IMR-90 (cell line): ENCODE data around the gene S100A16. TPM values are rescaled to one million over a fixed set of nuclear protein-coding genes. Genes with fewer than 3 reads are reported as not detected.

Source experiments
- ATAC-seq: fragments of 200-7000 bp; cut with Tn5 transposase; 2 replicates; pipeline ENCODE4 v1.9.1; 2020; ENCODE audit warnings: low read depth, mild to moderate bottlenecking, moderate library complexity
- BruUV-seq: library from RNA; stranded (reverse); fragments of 400-500 nt; replicated peaks from 2 replicates; lab custom pipeline; 2021; lab: Mats Ljungman, UMichigan
- CTCF ChIA-PET: fragments of 300-600 bp; formaldehyde crosslinking; extraction: SDS; loops from one replicate; lab custom pipeline; 2021; ENCODE audit warnings: antibody characterized with exemption; lab: Yijun Ruan, JAX
- POLR2A ChIA-PET: fragments of 300-600 bp; sonication (Branson Sonifier 250); formaldehyde crosslinking; loops from one replicate; lab custom pipeline; 2022; ENCODE audit warnings: antibody characterized with exemption; ENCODE audit not compliant: unreplicated experiment; lab: Charles Lee
- DNase-seq: peaks from one replicate; pipeline ENCODE4 v3.0.0; 2013
- H2AFZ ChIP-seq: replicated peaks from 2 replicates; pipeline ENCODE3; 2013; ENCODE audit warnings: low read length, mild to moderate bottlenecking; ENCODE audit not compliant: poor library complexity
- H2AK5ac ChIP-seq: 2 replicates; pipeline ENCODE4 v1.6.1; 2013; ENCODE audit warnings: low read depth, low read length, inconsistent platforms
- H2AK9ac ChIP-seq: replicated peaks from 2 replicates; pipeline ENCODE3; 2013; ENCODE audit warnings: mild to moderate bottlenecking, low read depth, low read length, moderate library complexity; ENCODE audit not compliant: poor library complexity
- H2BK120ac ChIP-seq: 2 replicates; pipeline ENCODE4 v1.6.1; 2013; ENCODE audit warnings: low read depth, low read length, inconsistent platforms
- H2BK15ac ChIP-seq: 3 replicates; pipeline ENCODE4 v1.6.1; 2013; ENCODE audit warnings: low read depth, low read length, inconsistent platforms
- H2BK20ac ChIP-seq: 2 replicates; pipeline ENCODE4 v1.6.1; 2013; ENCODE audit warnings: low read depth, mild to moderate bottlenecking, inconsistent platforms, low read length, moderate library complexity
- H2BK5ac ChIP-seq: 2 replicates; pipeline ENCODE4 v1.6.1; 2013; ENCODE audit warnings: mild to moderate bottlenecking, low read depth, low read length, inconsistent platforms; ENCODE audit not compliant: poor library complexity, severe bottlenecking
- H3K14ac ChIP-seq: replicated peaks from 2 replicates; pipeline ENCODE4 v1.6.1; 2013; ENCODE audit warnings: low read depth, low read length, inconsistent platforms
- H3K18ac ChIP-seq: 2 replicates; pipeline ENCODE4 v1.6.1; 2013; ENCODE audit warnings: low read depth, low read length, control low read depth
- H3K23ac ChIP-seq: 2 replicates; pipeline ENCODE4 v1.6.1; 2013; ENCODE audit warnings: low read depth, low read length, inconsistent platforms
- H3K27ac ChIP-seq: 2 replicates; pipeline ENCODE4 v1.5.1; 2013; ENCODE audit warnings: mild to moderate bottlenecking, control low read depth, low read length; ENCODE audit not compliant: insufficient read depth
- H3K27me3 ChIP-seq: 2 replicates; pipeline ENCODE4 v1.6.1; 2013; ENCODE audit warnings: low read length; ENCODE audit not compliant: control insufficient read depth, insufficient read depth
- H3K36me3 ChIP-seq: 2 replicates; pipeline ENCODE4 v1.6.1; 2013; ENCODE audit warnings: low read length, mixed read lengths; ENCODE audit not compliant: control insufficient read depth, insufficient read depth
- H3K4ac ChIP-seq: 2 replicates; pipeline ENCODE4 v1.6.1; 2013; ENCODE audit warnings: low read depth, low read length, inconsistent platforms
- H3K4me1 ChIP-seq: 2 replicates; pipeline ENCODE4 v1.6.1; 2013; ENCODE audit warnings: low read length, mixed read lengths; ENCODE audit not compliant: control insufficient read depth, insufficient read depth
- H3K4me2 ChIP-seq: 2 replicates; pipeline ENCODE4 v1.6.1; 2013; ENCODE audit warnings: low read depth, mild to moderate bottlenecking, control low read depth, low read length, moderate library complexity
- H3K4me3 ChIP-seq: 2 replicates; pipeline ENCODE4 v1.5.1; 2013; ENCODE audit warnings: low read depth, mild to moderate bottlenecking, control low read depth, low read length, moderate library complexity; ENCODE audit not compliant: insufficient read depth
- H3K56ac ChIP-seq: 2 replicates; pipeline ENCODE4 v1.6.1; 2013; ENCODE audit warnings: low read length, inconsistent platforms; ENCODE audit not compliant: insufficient read depth; ENCODE audit errors: extremely low read depth
- H3K79me1 ChIP-seq, 2 experiments: 2 replicates each; pipeline ENCODE4 v1.6.1; 2013; ENCODE audit warnings: low read length in 2 of 2, inconsistent platforms in 1 of 2, low read depth in 1 of 2
- H3K9ac ChIP-seq: 2 replicates; pipeline ENCODE4 v1.6.1; 2013; ENCODE audit warnings: low read depth, low read length, control low read depth
- H3K9me1 ChIP-seq: 2 replicates; pipeline ENCODE4 v1.6.1; 2013; ENCODE audit warnings: low read length, inconsistent platforms; ENCODE audit not compliant: insufficient read depth
- H3K9me3 ChIP-seq: 2 replicates; pipeline ENCODE4 v1.6.1; 2013; ENCODE audit warnings: low read length; ENCODE audit not compliant: control insufficient read depth, insufficient read depth
- H4K20me1 ChIP-seq: 2 replicates; pipeline ENCODE4 v1.6.1; 2013; ENCODE audit warnings: low read length, inconsistent platforms; ENCODE audit not compliant: insufficient read depth
- H4K5ac ChIP-seq: 2 replicates; pipeline ENCODE4 v1.6.1; 2013; ENCODE audit warnings: mild to moderate bottlenecking, low read depth, low read length, control low read depth
- H4K8ac ChIP-seq, 2 experiments: 2 replicates each; pipeline ENCODE4 v1.6.1; 2013; ENCODE audit warnings: low read depth in 2 of 2, low read length in 2 of 2, control low read depth in 1 of 2, inconsistent platforms in 1 of 2
- H4K91ac ChIP-seq: 2 replicates; pipeline ENCODE4 v1.6.1; 2013; ENCODE audit warnings: low read depth, low read length, inconsistent platforms; ENCODE audit not compliant: insufficient read depth
- BHLHE40 ChIP-seq: fragments of 150-350 bp; IDR thresholded peaks from 2 replicates; pipeline ENCODE4 v1.6.1; 2016; ENCODE audit warnings: mild to moderate bottlenecking, low read depth, low read length
- CEBPB ChIP-seq: IDR thresholded peaks from 2 replicates; pipeline ENCODE4 v1.6.1; 2012; ENCODE audit warnings: low read depth, low read length, improper control_type of control experiment
- FOS ChIP-seq: fragments of 150-350 bp; IDR thresholded peaks from 2 replicates; pipeline ENCODE4 v1.6.1; 2016; ENCODE audit warnings: low read depth, low read length
- MAFK ChIP-seq: IDR thresholded peaks from 2 replicates; pipeline ENCODE4 v1.6.1; 2012; ENCODE audit warnings: low read depth, low read length, improper control_type of control experiment
- MAZ ChIP-seq: IDR thresholded peaks from 2 replicates; pipeline ENCODE4 v1.6.1; 2012; ENCODE audit warnings: low read depth, mild to moderate bottlenecking, low read length, improper control_type of control experiment, moderate library complexity, borderline replicate concordance
- MXI1 ChIP-seq: IDR thresholded peaks from 2 replicates; pipeline ENCODE4 v1.6.1; 2012; ENCODE audit warnings: low read depth, mild to moderate bottlenecking, low read length, moderate library complexity, borderline replicate concordance
- NFE2L2 ChIP-seq: fragments of 150-350 bp; IDR thresholded peaks from 2 replicates; pipeline ENCODE4 v1.6.1; 2016; ENCODE audit warnings: low read depth, mild to moderate bottlenecking, low read length
- POLR2A ChIP-seq: IDR thresholded peaks from 2 replicates; pipeline ENCODE4 v1.6.1; 2012; ENCODE audit warnings: mild to moderate bottlenecking, low read depth, low read length
- RAD21 ChIP-seq: IDR thresholded peaks from 2 replicates; pipeline ENCODE4 v1.6.1; 2012; ENCODE audit warnings: low read length, improper control_type of control experiment
- RCOR1 ChIP-seq: IDR thresholded peaks from 2 replicates; pipeline ENCODE4 v1.6.1; 2012; ENCODE audit warnings: mild to moderate bottlenecking, low read length, improper control_type of control experiment; ENCODE audit not compliant: insufficient replicate concordance
- RFX5 ChIP-seq: IDR thresholded peaks from 2 replicates; pipeline ENCODE4 v1.8.0; 2012; ENCODE audit warnings: low read depth, mild to moderate bottlenecking, low read length, moderate library complexity
- SMC3 ChIP-seq: fragments of 150-350 bp; IDR thresholded peaks from 2 replicates; pipeline ENCODE4 v1.6.1; 2016; ENCODE audit warnings: low read depth, mild to moderate bottlenecking, antibody characterized with exemption, low read length, moderate library complexity
- USF2 ChIP-seq: fragments of 150-350 bp; IDR thresholded peaks from 2 replicates; pipeline ENCODE4 v1.6.1; 2017; ENCODE audit warnings: mild to moderate bottlenecking, antibody characterized with exemption, low read length, low read depth
- WGBS, 2 experiments: methylation state at CpG; one replicate each; pipeline versions ENCODE4 v1.1.5 to v1.1.7; 2013; ENCODE audit warnings: missing lambda C conversion rate in 2 of 2; ENCODE audit not compliant: insufficient read length in 1 of 2; ENCODE audit errors: extremely low coverage in 2 of 2; 5-methylcytosine and 5-hydroxymethylcytosine counted together
- dilution Hi-C: fragments of 300-500 bp; cut with HindIII; formaldehyde crosslinking; loops from one replicate; pipeline ENCODE4 v1.14.3; 2018; ENCODE audit warnings: low sequenced_read_pairs; ENCODE audit not compliant: unreplicated experiment
- in situ Hi-C: fragments of 300-500 bp; cut with MboI; formaldehyde crosslinking; loops from 3 replicates; pipeline ENCODE4 v1.14.3; 2019; ENCODE audit warnings: low sequenced_read_pairs, inconsistent platforms, mixed read lengths
- intact Hi-C: fragments of 100-400 bp; cut with micrococcal nuclease; formaldehyde crosslinking; loops from 2 replicates; pipeline ENCODE4 v1.10.0; 2022
- polyA plus RNA-seq, 3 experiments: library from polyadenylated mRNA; depleted of rRNA; stranded (reverse); fragments of >200 nt; gene quantifications; 2 replicates each; pipeline ENCODE4 v1.2.3, GENCODE V29; 2012; ENCODE audit warnings: low replicate concordance in 1 of 3
- total RNA-seq: library from RNA; depleted of rRNA; stranded (reverse); fragments of >200 nt; gene quantifications from 2 replicates; pipeline ENCODE4 v1.2.3, GENCODE V29; 2012
- TF ChIP-seq, protein P1 (sequence below): conservative IDR thresholded peaks from 2 replicates; pipeline ENCODE4 v1.5.1; 2012; ENCODE audit warnings: mild to moderate bottlenecking, low read depth, low read length, improper control_type of control experiment
- TF ChIP-seq, protein P2 (sequence below): fragments of 150-350 bp; IDR thresholded peaks from 2 replicates; pipeline ENCODE4 v1.6.1; 2016; ENCODE audit warnings: low read depth, mild to moderate bottlenecking, low read length, moderate library complexity, borderline replicate concordance

S100A16 gene
- total and polyA plus RNA-seq, 2 of the 4 experiments (the other 2 are of a cell fraction), result 201 to 515 TPM

DNA sequence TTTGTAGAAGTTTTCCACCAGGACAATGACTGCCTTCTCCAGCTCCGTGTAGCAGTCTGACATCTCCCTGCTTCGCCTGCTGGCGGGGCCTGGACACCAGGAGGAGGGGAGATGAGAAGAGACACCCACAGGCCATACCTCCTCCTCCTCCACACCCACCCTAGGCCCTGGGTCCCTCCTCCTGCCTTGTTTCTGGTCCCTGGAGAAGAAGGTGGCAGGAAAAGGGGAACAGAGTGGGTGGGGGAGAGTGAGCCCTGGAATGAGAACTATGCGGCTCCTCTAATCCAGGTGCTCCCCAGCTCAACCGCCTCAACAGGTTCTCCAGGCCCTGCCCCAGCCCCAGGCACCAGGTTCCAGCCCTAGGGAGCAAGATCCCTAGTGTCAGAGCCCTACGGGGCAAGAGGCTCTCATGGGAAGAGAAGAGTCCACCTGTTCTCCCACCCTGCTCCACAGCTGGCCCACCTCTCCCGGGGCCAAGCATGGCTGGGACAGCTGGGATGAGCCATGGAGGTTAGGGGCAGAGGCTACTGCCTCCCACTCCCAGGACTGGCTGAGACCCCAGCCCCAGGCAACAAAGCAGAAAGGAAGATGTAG, 4.8 kb downstream of the S100A16 start:
- Histone ChIP-seq H4K8ac (peak overlapping the region; percentile 26 to 90), H3K14ac (peak overlapping the region; percentile 86), H2BK20ac (peak overlapping the region; percentile 69; the same call in 1 of the 2 replicates), H2BK15ac (peak overlapping the region; percentile 54; the same call in 1 of the 3 replicates), H2BK120ac (peak overlapping the region; percentile 50), H4K5ac (peak overlapping the region; percentile 91), H2AK5ac (peak overlapping the region; percentile 97), H2AK9ac (peak overlapping the region; percentile 97), H2BK5ac (peak overlapping the region; percentile 91), H3K23ac (peak overlapping the region; percentile 75), H3K9me3 (no peaks in the 10 kb centered on the region), H4K91ac (peak overlapping the region; percentile 81), H3K27ac (peak overlapping the region; percentile 85), H3K4me2 (peak overlapping the region; percentile 92), H3K9ac (peak overlapping the region; percentile 80), H3K79me1 (peaks cover 16 to 70% of the 10 kb centered on the region in 2 experiments), H3K56ac (peak overlapping the region; percentile 19), H4K20me1 (peaks cover 11% of the 10 kb centered on the region; the same call in 1 of the 2 replicates), H3K36me3 (peaks cover 22% of the 10 kb centered on the region), H3K27me3 (no peaks in the 10 kb centered on the region), H2AFZ (peak overlapping the region; percentile 48), H3K4me1 (peaks cover 38% of the 10 kb centered on the region), H3K4ac (peak overlapping the region; percentile 92), H3K18ac (peak overlapping the region; percentile 35), H3K4me3 (peak overlapping the region; percentile 43), H3K9me1 (peaks cover 17% of the 10 kb centered on the region)
- ATAC-seq, result no peak
- 100% methylated on average over 2 of the region's 7 CpGs; no CpG with 5 or more reads in 1 of the 2 experiments for WGBS, 2 experiments
- DNase-seq, result no peak
- dilution Hi-C loops, result no loop called here
- CTCF ChIA-PET, result interaction anchor here (1.0 kb wide), 1 partner anchor 16 kb away, joined by 6 read pairs; no protein-coding TSS in a partner anchor
- BruUV-seq, result no TSS peak
- in situ Hi-C loops, result no loop called here
- POLR2A ChIA-PET, result interaction anchor here (0.5 to 1.3 kb wide), 4 partner anchors 19 to 44 kb away, joined by 3 to 17 read pairs (median 5); partner anchors contain the start of gene S100A13
- intact Hi-C loops, result no loop called here
- no peak for TF ChIP-seq FOS
- TF ChIP-seq NFE2L2, result no peak
- TF ChIP-seq, protein P1, sequence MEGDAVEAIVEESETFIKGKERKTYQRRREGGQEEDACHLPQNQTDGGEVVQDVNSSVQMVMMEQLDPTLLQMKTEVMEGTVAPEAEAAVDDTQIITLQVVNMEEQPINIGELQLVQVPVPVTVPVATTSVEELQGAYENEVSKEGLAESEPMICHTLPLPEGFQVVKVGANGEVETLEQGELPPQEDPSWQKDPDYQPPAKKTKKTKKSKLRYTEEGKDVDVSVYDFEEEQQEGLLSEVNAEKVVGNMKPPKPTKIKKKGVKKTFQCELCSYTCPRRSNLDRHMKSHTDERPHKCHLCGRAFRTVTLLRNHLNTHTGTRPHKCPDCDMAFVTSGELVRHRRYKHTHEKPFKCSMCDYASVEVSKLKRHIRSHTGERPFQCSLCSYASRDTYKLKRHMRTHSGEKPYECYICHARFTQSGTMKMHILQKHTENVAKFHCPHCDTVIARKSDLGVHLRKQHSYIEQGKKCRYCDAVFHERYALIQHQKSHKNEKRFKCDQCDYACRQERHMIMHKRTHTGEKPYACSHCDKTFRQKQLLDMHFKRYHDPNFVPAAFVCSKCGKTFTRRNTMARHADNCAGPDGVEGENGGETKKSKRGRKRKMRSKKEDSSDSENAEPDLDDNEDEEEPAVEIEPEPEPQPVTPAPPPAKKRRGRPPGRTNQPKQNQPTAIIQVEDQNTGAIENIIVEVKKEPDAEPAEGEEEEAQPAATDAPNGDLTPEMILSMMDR, result no peak
- TF ChIP-seq MAFK, result no peak
- no peak for TF ChIP-seq CEBPB
- no peak for TF ChIP-seq MAZ
- TF ChIP-seq MXI1, result no peak
- TF ChIP-seq RCOR1, result no peak
- TF ChIP-seq RAD21, result no peak
- TF ChIP-seq RFX5, result no peak
- no peak for TF ChIP-seq BHLHE40
- no peak for TF ChIP-seq SMC3
- no peak for TF ChIP-seq POLR2A
- TF ChIP-seq USF2, result no peak
- TF ChIP-seq, protein P2, sequence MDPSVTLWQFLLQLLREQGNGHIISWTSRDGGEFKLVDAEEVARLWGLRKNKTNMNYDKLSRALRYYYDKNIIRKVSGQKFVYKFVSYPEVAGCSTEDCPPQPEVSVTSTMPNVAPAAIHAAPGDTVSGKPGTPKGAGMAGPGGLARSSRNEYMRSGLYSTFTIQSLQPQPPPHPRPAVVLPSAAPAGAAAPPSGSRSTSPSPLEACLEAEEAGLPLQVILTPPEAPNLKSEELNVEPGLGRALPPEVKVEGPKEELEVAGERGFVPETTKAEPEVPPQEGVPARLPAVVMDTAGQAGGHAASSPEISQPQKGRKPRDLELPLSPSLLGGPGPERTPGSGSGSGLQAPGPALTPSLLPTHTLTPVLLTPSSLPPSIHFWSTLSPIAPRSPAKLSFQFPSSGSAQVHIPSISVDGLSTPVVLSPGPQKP, result no peak
